GM18951 (cell line): ENCODE data around the gene FAM25G.

Experiments used
- POLR2A ChIP-seq: IDR thresholded peaks from 4 replicates; pipeline ENCODE4 v1.6.1; 2011; ENCODE audit warnings: mild to moderate bottlenecking; ENCODE audit not compliant: insufficient read length, insufficient read depth; ENCODE audit errors: extremely low read depth
- in situ Hi-C: fragments of 300-500 bp; cut with MboI; formaldehyde crosslinking; loops from one replicate; pipeline ENCODE4 v1.12.0; 2022; ENCODE audit warnings: low sequenced_read_pairs, mixed read lengths, inconsistent platforms; ENCODE audit not compliant: unreplicated experiment

Gene FAM25G

GRCh38 chr10:47442351-47442750 is 49.1 kb downstream of the FAM25G start:
- in situ Hi-C loops, result loop anchor here (10.0 kb wide), 1 partner anchor 418 kb away; no protein-coding TSS in a partner anchor
- TF ChIP-seq POLR2A, result no peak

GRCh38 chr10:47441938-47442337 is 49.6 kb downstream of the FAM25G start:
- no peak for TF ChIP-seq POLR2A
- in situ Hi-C loops, result loop anchor here (10.0 kb wide), 1 partner anchor 417 kb away; no protein-coding TSS in a partner anchor

- TF ChIP-seq POLR2A, result no peak
- in situ Hi-C loops, result loop anchor here (10.0 kb wide), 1 partner anchor 415 kb away; no protein-coding TSS in a partner anchor
These were observed 51.3 kb downstream of the FAM25G start for GRCh38 chr10:47440207-47440606.

GRCh38 chr10:47438857-47439474 is 52.5 kb downstream of the FAM25G start:
- TF ChIP-seq POLR2A, result no peak
- in situ Hi-C loops, result no loop called here
